OCI-LY1 (cell line): Measurements from ENCODE around the gene CAB39L.

Source experiments
- EZH2 ChIP-seq: fragments of 200-600 bp; sonication (generic), shearing (Covaris generic); IDR thresholded peaks from 2 replicates; pipeline ENCODE4 v1.8.0; 2017; ENCODE audit warnings: borderline replicate concordance, mixed run types, mild to moderate bottlenecking, antibody characterized with exemption, low read length, moderate library complexity, mixed read lengths
- TF ChIP-seq, protein P1 (sequence below): fragments of 200-600 bp; sonication (generic), shearing (Covaris generic); IDR thresholded peaks from 2 replicates; pipeline ENCODE4 v1.5.1; 2017; ENCODE audit warnings: mild to moderate bottlenecking, antibody characterized with exemption, low read length, moderate library complexity, mixed read lengths

DNA sequence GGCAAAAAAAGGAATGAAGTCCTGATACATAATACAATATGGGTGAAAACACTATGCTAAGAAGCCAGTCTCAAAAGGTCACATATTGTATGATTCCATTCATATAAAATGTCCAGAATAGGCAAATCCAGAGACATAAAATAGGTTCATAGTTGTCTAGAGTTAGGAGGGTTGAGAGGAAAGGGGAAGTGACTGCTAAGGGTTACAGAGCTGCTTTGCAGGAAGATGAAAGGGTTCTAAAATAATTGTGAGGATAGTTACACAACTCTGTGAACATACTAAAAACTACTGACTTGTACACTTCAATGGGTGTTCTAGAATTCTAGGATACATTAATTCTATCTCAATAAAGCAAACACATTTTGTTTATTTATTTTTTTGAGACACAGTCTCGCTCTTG lies 25.7 kb downstream of the CAB39L start:
- TF ChIP-seq, protein P1, sequence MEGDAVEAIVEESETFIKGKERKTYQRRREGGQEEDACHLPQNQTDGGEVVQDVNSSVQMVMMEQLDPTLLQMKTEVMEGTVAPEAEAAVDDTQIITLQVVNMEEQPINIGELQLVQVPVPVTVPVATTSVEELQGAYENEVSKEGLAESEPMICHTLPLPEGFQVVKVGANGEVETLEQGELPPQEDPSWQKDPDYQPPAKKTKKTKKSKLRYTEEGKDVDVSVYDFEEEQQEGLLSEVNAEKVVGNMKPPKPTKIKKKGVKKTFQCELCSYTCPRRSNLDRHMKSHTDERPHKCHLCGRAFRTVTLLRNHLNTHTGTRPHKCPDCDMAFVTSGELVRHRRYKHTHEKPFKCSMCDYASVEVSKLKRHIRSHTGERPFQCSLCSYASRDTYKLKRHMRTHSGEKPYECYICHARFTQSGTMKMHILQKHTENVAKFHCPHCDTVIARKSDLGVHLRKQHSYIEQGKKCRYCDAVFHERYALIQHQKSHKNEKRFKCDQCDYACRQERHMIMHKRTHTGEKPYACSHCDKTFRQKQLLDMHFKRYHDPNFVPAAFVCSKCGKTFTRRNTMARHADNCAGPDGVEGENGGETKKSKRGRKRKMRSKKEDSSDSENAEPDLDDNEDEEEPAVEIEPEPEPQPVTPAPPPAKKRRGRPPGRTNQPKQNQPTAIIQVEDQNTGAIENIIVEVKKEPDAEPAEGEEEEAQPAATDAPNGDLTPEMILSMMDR = no peak
- TF ChIP-seq EZH2 = no peak
